Neural cell (in vitro differentiated cells): ENCODE measurements around the gene ABAT. TPM values are rescaled to one million over a fixed set of nuclear protein-coding genes. Genes with fewer than 3 reads are reported as not detected.

Experiments
- H2AFZ ChIP-seq: fragments of 200-600, 300-800 bp; sonication (generic), shearing (Covaris generic); 2 replicates; pipeline ENCODE4 v1.6.0; 2014; ENCODE audit warnings: low read depth, mild to moderate bottlenecking, antibody characterized with exemption, low read length, moderate library complexity
- H3F3A ChIP-seq: fragments of 200-600 bp; shearing (Covaris generic); 2 replicates; pipeline ENCODE4 v1.6.1; 2016; ENCODE audit warnings: mild to moderate bottlenecking, moderate library complexity, mixed read lengths, antibody characterized with exemption, low read length; ENCODE audit not compliant: insufficient read depth, poor library complexity, severe bottlenecking
- H3K27ac ChIP-seq: fragments of 200-600, 300-800 bp; sonication (generic), shearing (Covaris generic); 2 replicates; pipeline ENCODE4 v1.5.1; 2014; ENCODE audit warnings: mild to moderate bottlenecking, low read length, moderate library complexity
- H3K27me3 ChIP-seq: fragments of 300-800, 200-600 bp; sonication (generic), shearing (Covaris generic); 2 replicates; pipeline ENCODE4 v1.6.0; 2014; ENCODE audit warnings: mild to moderate bottlenecking, low read depth, low read length, moderate library complexity; ENCODE audit not compliant: insufficient read depth
- H3K36me3 ChIP-seq: fragments of 300-800, 200-600 bp; sonication (generic), shearing (Covaris generic); 2 replicates; pipeline ENCODE4 v1.5.1; 2014; ENCODE audit warnings: mild to moderate bottlenecking, antibody characterized with exemption, low read length, moderate library complexity; ENCODE audit not compliant: insufficient read depth
- H3K4me2 ChIP-seq: fragments of 300-800, 200-600 bp; sonication (generic), shearing (Covaris generic); 2 replicates; pipeline ENCODE4 v1.6.0; 2014; ENCODE audit warnings: mild to moderate bottlenecking, low read length
- H3K4me3 ChIP-seq: fragments of 300-800, 200-600 bp; sonication (generic), shearing (Covaris generic); 2 replicates; pipeline ENCODE4 v1.5.1; 2014; ENCODE audit warnings: mild to moderate bottlenecking, low read length, moderate library complexity
- H3K79me2 ChIP-seq: fragments of 200-600 bp; shearing (Covaris generic); replicated peaks from 2 replicates; pipeline ENCODE4 v1.6.0; 2014; ENCODE audit warnings: mild to moderate bottlenecking, low read length, moderate library complexity; ENCODE audit not compliant: insufficient read depth
- H3K9ac ChIP-seq: fragments of 300-800, 200-600 bp; sonication (generic), shearing (Covaris generic); 2 replicates; pipeline ENCODE4 v1.6.1; 2016; ENCODE audit warnings: mild to moderate bottlenecking, low read length, mixed read lengths
- H3K9me2 ChIP-seq: fragments of 200-600 bp; shearing (Covaris generic); 2 replicates; pipeline ENCODE4 v1.6.1; 2016; ENCODE audit warnings: mild to moderate bottlenecking, low read length, mixed read lengths; ENCODE audit not compliant: insufficient read depth
- H3K9me3 ChIP-seq: fragments of 200-600, 300-800 bp; sonication (generic), shearing (Covaris generic); 2 replicates; pipeline ENCODE4 v1.6.1; 2016; ENCODE audit warnings: mild to moderate bottlenecking, mixed run types, low read length, moderate library complexity, mixed read lengths
- H4K20me1 ChIP-seq: fragments of 200-600 bp; shearing (Covaris generic); 2 replicates; pipeline ENCODE4 v1.6.1; 2016; ENCODE audit warnings: mild to moderate bottlenecking, mixed run types; ENCODE audit not compliant: insufficient read depth
- CTCF ChIP-seq: fragments of 450-650 bp; IDR thresholded peaks from 2 replicates; pipeline ENCODE4 v1.5.1; 2014; ENCODE audit warnings: antibody characterized with exemption, mild to moderate bottlenecking, moderate library complexity; ENCODE audit not compliant: poor library complexity, severe bottlenecking
- EP300 ChIP-seq: fragments of 450-650 bp; conservative IDR thresholded peaks from 2 replicates; pipeline ENCODE4 v1.6.1; 2014; ENCODE audit warnings: antibody characterized with exemption, mild to moderate bottlenecking, moderate library complexity; ENCODE audit not compliant: poor library complexity, severe bottlenecking
- EZH2 ChIP-seq: fragments of 200-600, 300-800 bp; shearing (Covaris generic), sonication (generic); IDR thresholded peaks from 2 replicates; pipeline ENCODE4 v1.6.1; 2014; ENCODE audit warnings: antibody characterized with exemption, low read length, borderline replicate concordance, mild to moderate bottlenecking; ENCODE audit not compliant: insufficient read depth, poor library complexity, severe bottlenecking
- MXI1 ChIP-seq: fragments of 450-650 bp; conservative IDR thresholded peaks from 2 replicates; pipeline ENCODE4 v1.6.1; 2014; ENCODE audit warnings: antibody characterized with exemption, mild to moderate bottlenecking; ENCODE audit not compliant: poor library complexity, severe bottlenecking
- POLR2AphosphoS5 ChIP-seq: IDR thresholded peaks from 2 replicates; pipeline ENCODE4 v1.6.1; 2012
- RAD21 ChIP-seq: fragments of 450-650 bp; conservative IDR thresholded peaks from 2 replicates; pipeline ENCODE4 v1.6.1; 2014; ENCODE audit warnings: antibody characterized with exemption, mild to moderate bottlenecking, moderate library complexity
- SMC3 ChIP-seq: fragments of 450-650 bp; conservative IDR thresholded peaks from 2 replicates; pipeline ENCODE4 v1.6.1; 2014; ENCODE audit warnings: antibody characterized with exemption, mild to moderate bottlenecking, moderate library complexity; ENCODE audit not compliant: poor library complexity
- TAF1 ChIP-seq: IDR thresholded peaks from 2 replicates; pipeline ENCODE4 v1.6.1; 2012; ENCODE audit warnings: low read depth
- polyA plus RNA-seq: library from polyadenylated mRNA; depleted of rRNA; stranded (reverse); fragments of >200 nt; gene quantifications from 2 replicates; pipeline ENCODE4 v1.2.3, GENCODE V29; 2014
- TF ChIP-seq, protein P1 (sequence below): IDR thresholded peaks from 2 replicates; pipeline ENCODE4 v1.6.1; 2012; ENCODE audit warnings: borderline replicate concordance

ABAT gene
- polyA plus RNA-seq, 1 donor from 2014 or later = 125 TPM

DNA sequence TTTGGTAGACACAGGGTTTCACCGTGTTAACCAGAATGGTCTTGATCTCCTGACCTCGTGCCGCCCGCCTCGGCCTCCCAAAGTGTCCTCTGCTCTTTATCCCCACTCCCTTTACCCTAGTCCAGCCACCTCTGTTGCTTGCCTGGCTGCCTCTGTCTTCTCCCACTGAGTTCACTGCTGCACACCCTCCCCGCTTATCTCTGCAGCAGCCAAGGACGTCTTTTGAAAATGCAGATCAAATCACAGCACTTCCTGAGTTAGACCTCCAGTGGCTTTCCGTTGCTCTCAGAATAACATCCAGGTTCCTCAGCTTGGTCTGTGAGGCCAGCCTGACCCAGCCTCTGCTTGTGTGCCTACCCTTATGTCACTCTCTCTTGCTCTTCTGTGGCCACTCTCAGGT, 47.5 kb upstream of the ABAT start:
- Histone ChIP-seq H3F3A (no peaks in the 10 kb centered on the region), H3K4me2 (no peak overlapping the region), H4K20me1 (no peaks in the 10 kb centered on the region), H3K9me2 (no peaks in the 10 kb centered on the region), H2AFZ (no peak overlapping the region), H3K27me3 (no peaks in the 10 kb centered on the region), H3K9me3 (no peaks in the 10 kb centered on the region), H3K4me3 (no peak overlapping the region), H3K79me2 (peaks cover 32% of the 10 kb centered on the region), H3K36me3 (no peaks in the 10 kb centered on the region), H3K27ac (no peak overlapping the region), H3K9ac (no peak overlapping the region)
- TF ChIP-seq CTCF (no peak), RAD21 (no peak), EP300 (no peak), EZH2 (no peak), SMC3 (no peak), MXI1 (no peak)
- TF ChIP-seq, protein P1, sequence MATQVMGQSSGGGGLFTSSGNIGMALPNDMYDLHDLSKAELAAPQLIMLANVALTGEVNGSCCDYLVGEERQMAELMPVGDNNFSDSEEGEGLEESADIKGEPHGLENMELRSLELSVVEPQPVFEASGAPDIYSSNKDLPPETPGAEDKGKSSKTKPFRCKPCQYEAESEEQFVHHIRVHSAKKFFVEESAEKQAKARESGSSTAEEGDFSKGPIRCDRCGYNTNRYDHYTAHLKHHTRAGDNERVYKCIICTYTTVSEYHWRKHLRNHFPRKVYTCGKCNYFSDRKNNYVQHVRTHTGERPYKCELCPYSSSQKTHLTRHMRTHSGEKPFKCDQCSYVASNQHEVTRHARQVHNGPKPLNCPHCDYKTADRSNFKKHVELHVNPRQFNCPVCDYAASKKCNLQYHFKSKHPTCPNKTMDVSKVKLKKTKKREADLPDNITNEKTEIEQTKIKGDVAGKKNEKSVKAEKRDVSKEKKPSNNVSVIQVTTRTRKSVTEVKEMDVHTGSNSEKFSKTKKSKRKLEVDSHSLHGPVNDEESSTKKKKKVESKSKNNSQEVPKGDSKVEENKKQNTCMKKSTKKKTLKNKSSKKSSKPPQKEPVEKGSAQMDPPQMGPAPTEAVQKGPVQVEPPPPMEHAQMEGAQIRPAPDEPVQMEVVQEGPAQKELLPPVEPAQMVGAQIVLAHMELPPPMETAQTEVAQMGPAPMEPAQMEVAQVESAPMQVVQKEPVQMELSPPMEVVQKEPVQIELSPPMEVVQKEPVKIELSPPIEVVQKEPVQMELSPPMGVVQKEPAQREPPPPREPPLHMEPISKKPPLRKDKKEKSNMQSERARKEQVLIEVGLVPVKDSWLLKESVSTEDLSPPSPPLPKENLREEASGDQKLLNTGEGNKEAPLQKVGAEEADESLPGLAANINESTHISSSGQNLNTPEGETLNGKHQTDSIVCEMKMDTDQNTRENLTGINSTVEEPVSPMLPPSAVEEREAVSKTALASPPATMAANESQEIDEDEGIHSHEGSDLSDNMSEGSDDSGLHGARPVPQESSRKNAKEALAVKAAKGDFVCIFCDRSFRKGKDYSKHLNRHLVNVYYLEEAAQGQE = no peak

DNA sequence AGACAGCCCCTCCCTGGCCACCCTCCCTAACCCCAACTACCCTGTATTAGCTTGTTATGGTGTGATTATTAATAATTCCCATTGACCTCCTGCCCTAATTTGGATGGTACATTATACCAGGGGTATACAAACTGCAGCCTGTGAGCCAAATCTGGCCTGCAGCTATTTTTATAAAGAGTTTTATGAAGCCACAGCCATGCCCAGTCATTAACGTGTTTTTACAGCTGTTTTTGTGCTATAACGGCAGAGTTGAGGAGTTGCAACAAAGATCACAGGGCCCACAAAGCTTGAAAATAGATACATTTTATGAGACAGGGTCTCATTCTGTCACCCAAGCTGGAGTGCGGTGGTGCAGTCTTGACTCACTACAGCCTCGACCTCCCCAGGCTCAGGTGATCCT, 47.0 kb upstream of the ABAT start:
- no peak overlapping the region for H2AFZ ChIP-seq
- H3K79me2 ChIP-seq = peaks cover 27% of the 10 kb centered on the region
- H3K9me3 ChIP-seq = no peaks in the 10 kb centered on the region
- H3K36me3 ChIP-seq = no peaks in the 10 kb centered on the region
- H3K4me3 ChIP-seq = no peak overlapping the region
- H3K4me2 ChIP-seq = no peak overlapping the region
- H3K9ac ChIP-seq = no peak overlapping the region
- H3K27ac ChIP-seq = no peak overlapping the region
- TF ChIP-seq, protein P1 = no peak
- no peak for TF ChIP-seq RAD21
- no peak for TF ChIP-seq EP300
- TF ChIP-seq SMC3 = no peak
- TF ChIP-seq MXI1 = no peak
- no peak for TF ChIP-seq TAF1
- TF ChIP-seq EZH2 = no peak
- no peak for TF ChIP-seq CTCF
- no peak for TF ChIP-seq POLR2AphosphoS5
- H3F3A ChIP-seq = no peaks in the 10 kb centered on the region
- H3K27me3 ChIP-seq = no peaks in the 10 kb centered on the region
- no peaks in the 10 kb centered on the region for H3K9me2 ChIP-seq
- no peaks in the 10 kb centered on the region for H4K20me1 ChIP-seq
